Endodermal cell (in vitro differentiated cells): ENCODE data around the gene APBA2. TPM values are rescaled to one million over a fixed set of nuclear protein-coding genes. Genes with fewer than 3 reads are reported as not detected.

ENCODE experiments used
- DNase-seq: peaks from one replicate; pipeline ENCODE4 v3.0.0-alpha.2; 2017
- H3K27ac ChIP-seq: 2 replicates; pipeline ENCODE4 v1.5.1; 2013; ENCODE audit warnings: mild to moderate bottlenecking, low read depth, low read length, moderate library complexity
- H3K27me3 ChIP-seq: 2 replicates; pipeline ENCODE4 v1.6.1; 2013; ENCODE audit warnings: mild to moderate bottlenecking, low read length, moderate library complexity; ENCODE audit not compliant: insufficient read depth, control insufficient read depth, poor library complexity, severe bottlenecking
- H3K36me3 ChIP-seq: 2 replicates; pipeline ENCODE4 v1.7.0; 2013; ENCODE audit warnings: mild to moderate bottlenecking, low read length, moderate library complexity; ENCODE audit not compliant: control insufficient read depth, insufficient read depth
- H3K4me1 ChIP-seq: one replicate; pipeline ENCODE4 v1.7.0; 2013; ENCODE audit warnings: low read length; ENCODE audit not compliant: control insufficient read depth, insufficient read depth
- H3K4me3 ChIP-seq: 2 replicates; pipeline ENCODE4 v1.5.1; 2013; ENCODE audit warnings: mild to moderate bottlenecking, low read length, moderate library complexity
- H3K9ac ChIP-seq: 2 replicates; pipeline ENCODE4 v1.6.1; 2013; ENCODE audit warnings: mild to moderate bottlenecking, low read length, moderate library complexity; ENCODE audit not compliant: poor library complexity, severe bottlenecking; ENCODE audit errors: extremely low read depth
- H3K9me3 ChIP-seq: 2 replicates; pipeline ENCODE4 v1.6.1; 2013; ENCODE audit warnings: mild to moderate bottlenecking, low read length, moderate library complexity; ENCODE audit not compliant: control insufficient read depth
- H3K27ac Mint-ChIP-seq: 2 replicates; pipeline ENCODE4 v1.8.0; 2020; ENCODE audit warnings: mixed read lengths
- H3K27me3 Mint-ChIP-seq: 2 replicates; pipeline ENCODE4 v1.8.0; 2021; ENCODE audit warnings: mild to moderate bottlenecking, mixed read lengths; ENCODE audit not compliant: insufficient read depth
- H3K36me3 Mint-ChIP-seq: 2 replicates; pipeline ENCODE4 v1.8.0; 2020; ENCODE audit warnings: low read depth, mixed read lengths
- H3K4me1 Mint-ChIP-seq: 2 replicates; pipeline ENCODE4 v1.8.0; 2020; ENCODE audit warnings: mixed read lengths
- H3K4me3 Mint-ChIP-seq: 2 replicates; pipeline ENCODE4 v1.8.0; 2020; ENCODE audit warnings: mild to moderate bottlenecking, moderate library complexity, mixed read lengths
- H3K9me3 Mint-ChIP-seq: 2 replicates; pipeline ENCODE4 v1.8.0; 2020; ENCODE audit warnings: mild to moderate bottlenecking, mixed read lengths
- WGBS, 2 experiments: methylation state at CpG; one replicate each; pipeline versions ENCODE4 v1.1.5 to v1.1.7; 2013; ENCODE audit warnings: missing lambda C conversion rate in 2 of 2, mixed read lengths in 1 of 2; ENCODE audit not compliant: insufficient coverage in 1 of 2, insufficient read length in 1 of 2; 5-methylcytosine and 5-hydroxymethylcytosine counted together
- total RNA-seq, 2 donors: library from RNA; stranded (reverse); fragmentation: NEBNext Ultra II Directional in 1 of 2; extraction: Animal tissue kit (Norgen Biotek cat#: 25700) in 1 of 2; gene quantifications; 2 replicates in 1 of 2; 3 replicates in 1 of 2; pipeline ENCODE4 v1.2.1, GENCODE V29; 2021
- TF ChIP-seq, protein P1 (sequence below): fragments of 200-600 bp; sonication (generic); conservative IDR thresholded peaks from 2 replicates; pipeline ENCODE4 v1.5.0; 2021; ENCODE audit warnings: antibody characterized with exemption, mild to moderate bottlenecking

The APBA2 gene
- total RNA-seq, 2 donors from 2014 or later = 27.1 to 27.3 TPM

DNA sequence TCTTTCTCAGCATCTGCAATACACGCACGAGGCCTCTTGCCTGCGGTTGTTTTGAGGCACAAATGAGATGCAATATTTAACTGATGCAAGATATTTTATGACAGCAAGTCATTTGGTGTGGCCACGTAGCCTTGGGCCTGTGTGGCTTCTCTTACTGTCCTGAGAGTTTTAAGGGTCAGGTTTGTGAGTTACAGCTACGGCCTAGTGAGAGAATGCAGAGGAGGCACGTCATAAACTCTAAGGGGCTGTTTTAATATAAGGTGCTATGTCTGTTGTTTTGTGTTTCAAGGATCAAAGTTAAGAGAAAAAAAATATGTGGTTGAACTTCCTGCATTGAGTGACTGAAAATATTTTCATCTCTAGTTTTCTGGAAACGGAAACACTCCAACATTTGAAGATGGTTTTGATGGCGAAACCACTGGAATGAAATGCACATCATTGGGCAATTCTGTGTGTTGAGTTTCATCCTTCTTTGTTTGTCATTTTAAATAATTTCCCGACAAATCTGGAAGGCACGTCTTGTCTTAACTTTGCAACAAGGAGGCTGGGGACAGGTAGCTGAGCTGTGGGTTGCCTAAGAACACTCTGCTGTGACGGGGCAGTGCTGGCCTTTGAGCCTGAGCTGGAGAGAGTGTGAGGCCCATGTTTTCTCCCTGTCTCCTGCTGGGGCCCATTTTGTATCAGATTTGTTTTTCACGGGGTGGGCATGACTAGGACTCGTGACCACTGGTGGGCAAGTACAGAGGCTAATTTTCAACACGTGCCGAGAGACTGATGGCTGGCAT, 5.1 kb downstream of the APBA2 start:
- peaks cover under 1% of the 10 kb centered on the region for H3K9me3 Mint-ChIP-seq
- H3K4me3 Mint-ChIP-seq = no peak overlapping the region
- peaks cover 18% of the 10 kb centered on the region for H3K27me3 Mint-ChIP-seq
- H3K27ac Mint-ChIP-seq = no peak overlapping the region
- TF ChIP-seq, protein P1, sequence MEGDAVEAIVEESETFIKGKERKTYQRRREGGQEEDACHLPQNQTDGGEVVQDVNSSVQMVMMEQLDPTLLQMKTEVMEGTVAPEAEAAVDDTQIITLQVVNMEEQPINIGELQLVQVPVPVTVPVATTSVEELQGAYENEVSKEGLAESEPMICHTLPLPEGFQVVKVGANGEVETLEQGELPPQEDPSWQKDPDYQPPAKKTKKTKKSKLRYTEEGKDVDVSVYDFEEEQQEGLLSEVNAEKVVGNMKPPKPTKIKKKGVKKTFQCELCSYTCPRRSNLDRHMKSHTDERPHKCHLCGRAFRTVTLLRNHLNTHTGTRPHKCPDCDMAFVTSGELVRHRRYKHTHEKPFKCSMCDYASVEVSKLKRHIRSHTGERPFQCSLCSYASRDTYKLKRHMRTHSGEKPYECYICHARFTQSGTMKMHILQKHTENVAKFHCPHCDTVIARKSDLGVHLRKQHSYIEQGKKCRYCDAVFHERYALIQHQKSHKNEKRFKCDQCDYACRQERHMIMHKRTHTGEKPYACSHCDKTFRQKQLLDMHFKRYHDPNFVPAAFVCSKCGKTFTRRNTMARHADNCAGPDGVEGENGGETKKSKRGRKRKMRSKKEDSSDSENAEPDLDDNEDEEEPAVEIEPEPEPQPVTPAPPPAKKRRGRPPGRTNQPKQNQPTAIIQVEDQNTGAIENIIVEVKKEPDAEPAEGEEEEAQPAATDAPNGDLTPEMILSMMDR = no peak
- no peaks in the 10 kb centered on the region for H3K4me1 ChIP-seq
- H3K9me3 ChIP-seq = no peaks in the 10 kb centered on the region
- no peak overlapping the region for H3K9ac ChIP-seq
- H3K27me3 ChIP-seq = peaks cover 10% of the 10 kb centered on the region
- no peak overlapping the region for H3K4me3 ChIP-seq
- WGBS, 2 experiments = 89 to 94% methylated on average over 14 to 15 of the region's 15 CpGs
- H3K27ac ChIP-seq = no peak overlapping the region
- peaks cover 14% of the 10 kb centered on the region for H3K4me1 Mint-ChIP-seq
- H3K36me3 ChIP-seq = no peaks in the 10 kb centered on the region
- DNase-seq = no peak
- H3K36me3 Mint-ChIP-seq = no peaks in the 10 kb centered on the region

DNA sequence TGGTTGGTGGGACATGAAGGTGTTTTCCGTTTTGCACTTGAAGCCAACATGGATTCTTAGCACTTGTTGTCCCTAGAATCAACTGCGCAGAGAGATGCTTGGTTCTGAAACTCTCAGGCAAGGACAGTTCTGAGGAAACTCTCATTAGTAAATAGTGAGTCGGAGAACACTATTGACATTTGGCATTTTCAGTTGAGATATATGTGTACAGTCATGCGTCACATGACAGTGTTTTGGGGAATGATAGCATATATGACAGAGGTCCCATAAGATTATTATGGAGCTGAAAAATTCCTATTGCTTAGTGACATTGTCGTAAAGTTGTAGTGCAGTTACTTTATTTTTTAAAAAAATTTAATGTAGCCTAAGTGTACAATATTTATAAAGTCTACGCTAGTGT, 5.8 kb downstream of the APBA2 start:
- Histone ChIP-seq H3K36me3 (no peaks in the 10 kb centered on the region), H3K9ac (no peak overlapping the region), H3K9me3 (peaks cover 1% of the 10 kb centered on the region), H3K27me3 (peaks cover 9% of the 10 kb centered on the region), H3K27ac (no peak overlapping the region), H3K4me3 (no peak overlapping the region), H3K4me1 (no peaks in the 10 kb centered on the region)
- WGBS, 2 experiments = 95 to 98% methylated on average over 6 of the region's 6 CpGs
- Mint-ChIP-seq H3K36me3 (no peaks in the 10 kb centered on the region), H3K27ac (no peak overlapping the region), H3K4me1 (peaks cover 14% of the 10 kb centered on the region), H3K4me3 (no peak overlapping the region), H3K9me3 (peaks cover 6% of the 10 kb centered on the region), H3K27me3 (peaks cover 16% of the 10 kb centered on the region)
- TF ChIP-seq, protein P1 = no peak
- DNase-seq = no peak

DNA sequence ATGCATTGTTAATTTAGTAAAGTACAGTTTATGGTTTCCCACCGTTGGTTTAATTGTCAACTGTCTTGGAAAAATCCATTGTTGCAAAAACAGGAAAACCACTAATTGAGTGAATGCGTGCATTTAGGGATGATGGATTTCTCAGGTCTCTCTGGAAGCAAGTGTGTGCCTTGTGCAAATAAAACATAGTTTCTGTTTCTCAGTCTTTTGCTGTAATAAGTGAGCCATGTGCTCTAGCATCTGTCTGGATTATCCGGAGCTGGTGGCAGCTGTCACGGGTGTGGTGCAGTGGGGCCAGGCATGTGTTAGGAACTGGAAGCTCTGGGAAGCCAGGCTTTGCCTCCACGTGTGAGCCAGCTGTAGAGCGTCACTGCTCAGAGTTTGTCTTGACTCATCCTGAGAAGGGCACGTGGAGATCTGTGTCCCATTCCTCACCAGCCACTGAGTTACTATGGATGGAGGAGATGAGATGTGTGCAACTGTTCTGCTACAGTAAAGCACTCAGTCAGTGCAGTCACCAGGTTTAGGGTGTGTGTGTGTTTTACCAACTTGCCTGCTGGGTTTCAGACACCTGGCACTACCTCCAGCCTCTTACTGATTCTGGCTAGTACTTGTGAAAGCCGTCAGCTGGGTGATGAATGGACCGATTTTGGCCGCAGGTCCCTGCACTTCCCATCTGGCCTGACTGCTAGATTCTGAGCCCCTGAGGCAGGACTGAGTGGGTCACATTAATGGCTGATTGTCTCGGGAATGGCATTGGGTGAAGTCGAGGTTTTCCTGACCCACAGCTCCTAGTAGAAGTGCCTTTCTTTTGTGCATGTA, 7.2 kb downstream of the APBA2 start:
- no peak overlapping the region for H3K9ac ChIP-seq
- Mint-ChIP-seq H3K4me1 (peaks cover 5% of the 10 kb centered on the region), H3K4me3 (no peak overlapping the region), H3K36me3 (peaks cover 4% of the 10 kb centered on the region), H3K9me3 (peaks cover 12% of the 10 kb centered on the region), H3K27ac (no peak overlapping the region), H3K27me3 (peaks cover 4% of the 10 kb centered on the region)
- no peak overlapping the region for H3K27ac ChIP-seq
- no peaks in the 10 kb centered on the region for H3K27me3 ChIP-seq
- H3K4me1 ChIP-seq = no peaks in the 10 kb centered on the region
- no peak overlapping the region for H3K4me3 ChIP-seq
- TF ChIP-seq, protein P1 = no peak
- H3K36me3 ChIP-seq = no peaks in the 10 kb centered on the region
- H3K9me3 ChIP-seq = peaks cover 7% of the 10 kb centered on the region
- no peak for DNase-seq
- WGBS, 2 experiments = 90 to 95% methylated on average over 7 to 12 of the region's 12 CpGs
